AG04449 (cell line): ENCODE results near the gene MED13L.
"Not testable (repeated sequence)": the region's sequence is repeated elsewhere in the genome, so short reads cannot be mapped to it uniquely, and the experiment has no call there.

ENCODE experiments used
- CTCF ChIA-PET: fragments of 350-600 bp; formaldehyde crosslinking; extraction: SDS; loops from one replicate; lab custom pipeline; 2021; ENCODE audit warnings: antibody characterized with exemption; lab: Yijun Ruan, JAX
- POLR2A ChIA-PET: fragments of 400-600, 350-600 bp; formaldehyde crosslinking; extraction: SDS; loops from one replicate; lab custom pipeline; 2020; ENCODE audit warnings: antibody characterized with exemption, inconsistent platforms; lab: Yijun Ruan, JAX
- DNase-seq: peaks from one replicate; pipeline ENCODE4 v3.0.0-alpha.2; 2010; ENCODE audit warnings: low read depth, low spot score
- H3K4me3 ChIP-seq: 2 replicates; pipeline ENCODE4 v1.5.1; 2011; ENCODE audit warnings: low read depth, mild to moderate bottlenecking, control low read depth, low read length
- CTCF ChIP-seq: IDR thresholded peaks from one replicate; pipeline ENCODE4 v1.5.1; 2011; ENCODE audit warnings: mild to moderate bottlenecking, moderate library complexity, low read length, control low read depth, inconsistent platforms; ENCODE audit not compliant: insufficient read depth; ENCODE audit errors: missing control alignments

The MED13L gene

DNA sequence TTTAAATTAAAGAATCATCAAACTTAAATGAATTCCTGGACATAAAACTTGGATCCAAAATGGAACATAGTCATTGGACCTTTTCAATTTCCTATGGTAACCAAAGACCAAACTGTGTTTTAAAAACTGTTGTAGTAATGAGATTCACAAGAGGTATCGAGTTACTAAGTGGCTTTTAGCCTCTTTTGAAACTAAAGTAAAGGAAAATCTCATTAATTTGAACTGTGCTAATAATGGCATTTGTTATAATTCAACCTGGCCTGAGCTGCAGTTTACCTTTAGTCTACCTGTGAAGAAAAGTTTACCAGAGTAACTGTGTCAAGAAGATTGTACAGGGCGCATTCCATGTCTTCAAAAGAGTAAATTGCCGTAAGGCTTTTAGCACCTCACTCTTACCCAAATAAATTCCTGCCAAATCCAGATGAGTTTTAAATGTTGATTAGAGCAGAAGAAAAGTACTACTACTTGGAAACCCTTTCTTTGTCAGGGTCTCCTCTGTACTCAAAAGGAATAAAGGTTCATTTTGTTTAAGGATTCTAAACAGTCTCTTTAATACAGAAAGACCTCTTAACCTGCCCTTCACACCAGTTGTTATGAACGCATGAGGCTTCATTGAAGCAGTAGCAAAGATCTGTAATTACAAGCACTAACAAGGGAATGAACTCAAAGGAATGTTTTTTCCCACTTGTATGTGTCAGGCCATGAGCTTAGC, 17.1 kb upstream of the MED13L start:
- TF ChIP-seq CTCF: no peak
- POLR2A ChIA-PET: no interaction called here
- no peak for DNase-seq
- CTCF ChIA-PET: interaction anchor here (1.4 to 1.7 kb wide), 2 partner anchors 9 to 11 kb away, joined by 3 to 8 read pairs; no protein-coding TSS in a partner anchor
- no peak overlapping the region for H3K4me3 ChIP-seq

DNA sequence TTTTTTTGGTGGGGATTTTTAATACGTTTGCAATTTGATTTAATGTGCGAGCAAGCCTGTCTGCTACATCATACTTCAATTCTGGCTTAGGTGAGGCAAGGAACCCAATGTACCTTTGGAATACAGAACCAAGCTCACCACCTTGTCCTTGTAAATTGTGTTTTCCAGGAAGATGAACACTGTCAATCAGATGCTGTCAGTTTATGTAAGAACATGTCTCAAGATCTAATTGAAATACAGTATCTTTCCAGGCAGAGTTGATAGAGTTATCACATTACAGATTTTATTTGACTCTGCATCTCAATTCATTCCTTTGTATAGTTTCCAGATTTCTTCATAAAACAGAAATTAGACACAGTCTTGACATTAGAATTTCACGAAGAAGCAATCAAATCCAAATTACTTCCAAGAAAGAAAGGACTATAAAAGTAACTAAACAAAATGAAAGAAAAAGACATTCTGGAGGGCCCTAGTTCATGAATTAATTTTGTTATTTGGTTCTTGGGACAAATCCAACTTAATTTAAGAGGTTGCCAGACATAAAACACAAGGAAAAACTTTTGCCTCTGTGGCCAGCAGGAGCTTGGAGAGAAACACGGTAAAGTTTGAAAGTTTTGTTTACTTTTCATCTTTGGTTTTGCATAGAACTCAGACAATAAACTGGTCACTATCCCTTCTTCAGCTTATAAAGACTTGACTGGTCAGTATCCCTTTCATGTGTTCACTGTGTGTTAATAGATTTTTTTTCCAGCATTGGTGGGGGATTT, 16.4 kb upstream of the MED13L start:
- no peak for DNase-seq
- no peak overlapping the region for H3K4me3 ChIP-seq
- TF ChIP-seq CTCF: no peak
- CTCF ChIA-PET: interaction anchor here (1.2 to 1.4 kb wide), 3 partner anchors 10 to 13 kb away, joined by 3 read pairs; no protein-coding TSS in a partner anchor
- POLR2A ChIA-PET: no interaction called here

DNA sequence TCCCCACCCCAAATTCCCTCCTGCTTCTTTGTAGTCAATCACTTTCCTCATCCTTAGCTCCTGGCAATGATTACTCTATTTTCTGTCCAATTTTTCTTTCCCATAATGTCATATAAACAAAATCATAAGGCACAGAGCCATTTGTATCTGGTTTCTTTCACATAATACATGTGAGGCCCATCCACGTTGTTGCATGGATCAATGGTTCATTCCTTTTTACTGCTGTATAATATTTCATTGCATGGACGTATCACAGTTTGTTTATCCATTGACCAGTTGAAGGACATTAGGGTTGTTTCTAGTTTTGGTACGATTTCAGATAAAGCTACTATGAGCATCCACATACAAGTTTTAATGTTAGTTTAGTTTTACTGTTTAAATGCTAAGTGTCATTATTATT, 13.7 kb upstream of the MED13L start:
- TF ChIP-seq CTCF: no peak
- ChIA-PET POLR2A (no interaction called here), CTCF (no interaction called here)
- DNase-seq: no peak
- no peak overlapping the region for H3K4me3 ChIP-seq

DNA sequence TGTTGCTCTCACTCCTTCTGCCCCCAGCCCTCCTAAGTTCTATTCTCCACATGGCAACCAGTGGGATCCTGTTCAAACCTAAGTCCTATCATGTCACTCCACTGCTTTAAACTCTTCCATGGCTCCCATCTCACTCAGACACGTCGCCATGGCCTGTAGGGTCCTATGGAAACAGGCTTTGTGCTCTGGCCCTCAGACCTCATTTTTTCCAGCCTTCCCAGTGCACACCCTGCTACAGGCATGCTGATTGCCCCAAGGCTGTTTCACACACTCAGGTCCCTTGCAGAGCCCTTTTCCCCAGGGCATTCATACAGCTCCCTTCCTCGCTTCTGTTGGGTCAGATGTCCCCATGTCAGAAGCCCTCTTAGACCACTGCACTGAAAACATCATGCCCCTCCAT, 11.2 kb upstream of the MED13L start:
- CTCF ChIA-PET: no interaction called here

DNA sequence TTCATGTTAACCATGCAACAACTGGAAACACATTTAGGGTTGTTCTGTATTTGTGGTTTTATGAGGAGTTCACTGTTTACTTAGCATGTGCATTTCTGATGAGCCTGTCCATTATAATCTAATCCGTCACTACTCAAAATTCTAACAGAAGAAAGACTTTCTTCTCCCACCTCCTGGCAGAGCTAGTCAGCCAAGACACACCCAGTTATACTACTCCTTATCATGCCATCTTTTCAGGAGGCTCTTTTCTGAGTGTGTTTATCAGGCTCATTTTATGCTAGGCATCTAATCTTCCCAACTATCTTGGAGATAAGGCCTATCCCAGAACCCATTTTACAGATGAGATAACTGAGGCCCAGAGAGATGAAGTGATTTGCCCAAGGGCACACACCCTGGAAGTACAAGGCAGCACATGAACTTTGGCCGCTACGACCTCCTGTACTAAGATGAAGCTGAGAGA, 10.4 kb upstream of the MED13L start:
- DNase-seq: no peak
- POLR2A ChIA-PET: no interaction called here
- no peak for TF ChIP-seq CTCF
- CTCF ChIA-PET: no interaction called here
- no peak overlapping the region for H3K4me3 ChIP-seq

More for the DNA sequence above, 11.2 kb upstream of the MED13L start:
- DNase-seq: no peak
- no peak for TF ChIP-seq CTCF
- POLR2A ChIA-PET: interaction anchor here (0.8 kb wide), 1 partner anchor 49 kb away, joined by 4 read pairs; no protein-coding TSS in a partner anchor
- H3K4me3 ChIP-seq: no peak overlapping the region

- DNase-seq: no peak
- ChIA-PET POLR2A (no interaction called here), CTCF (interaction anchor here (0.8 to 2.2 kb wide), 3 partner anchors 9 to 79 kb away, joined by 3 to 8 read pairs (median 3); no protein-coding TSS in a partner anchor)
- H3K4me3 ChIP-seq: no peak overlapping the region
- TF ChIP-seq CTCF: no peak
Measured at GRCh38 chr12:116284396-116284795, 6.9 kb upstream of the MED13L start.

- CTCF ChIA-PET: interaction anchor here (1.3 to 2.2 kb wide), 2 partner anchors 10 to 12 kb away, joined by 3 to 8 read pairs; no protein-coding TSS in a partner anchor
- DNase-seq, POLR2A ChIA-PET, H3K4me3 ChIP-seq: not testable (repeated sequence)
Measured at GRCh38 chr12:116283881-116284280, 6.4 kb upstream of the MED13L start.
